K562 (cell line): ENCODE data around the gene KMT2E. TPM values are rescaled to one million over a fixed set of nuclear protein-coding genes. Genes with fewer than 3 reads are reported as not detected.

Source experiments
- ATAC-seq: fragments of 200-7000 bp; cut with Tn5 transposase; 3 replicates; pipeline ENCODE4 v1.9.1; 2020; ENCODE audit warnings: moderate library complexity
- BruUV-seq: library from RNA; stranded (reverse); fragments of 400-500 nt; replicated peaks from 2 replicates; lab custom pipeline; 2021; lab: Mats Ljungman, UMichigan
- CTCF ChIA-PET: fragments of 300-600 bp; formaldehyde crosslinking; extraction: SDS; loops from one replicate; lab custom pipeline; 2021; ENCODE audit warnings: low intra/inter-chr PET ratio; lab: Yijun Ruan, JAX
- POLR2A ChIA-PET: fragments of 300-600, 350-650 bp; sonication (Branson Sonifier 250); formaldehyde crosslinking; extraction: SDS; loops from one replicate; lab custom pipeline; 2021; ENCODE audit warnings: antibody characterized with exemption, inconsistent platforms; lab: Yijun Ruan, JAX
- DNase-seq, 4 experiments: peaks; one replicate each; pipeline versions ENCODE4 v3.0.0 to v3.0.0-alpha.2; 2011 to 2018; ENCODE audit warnings: low spot score in 3 of 4, mixed read lengths in 3 of 4; ENCODE audit errors: extremely low read depth in 1 of 4
- FAIRE-seq: peaks from 2 replicates; lab custom pipeline; 2011; peaks lifted over from hg19 to GRCh38; lab: Jason Lieb, UNC
- H2AFZ ChIP-seq: 2 replicates; pipeline ENCODE4 v1.6.0; 2011; ENCODE audit warnings: low read depth, low read length, control low read depth, inconsistent platforms
- H3K27ac ChIP-seq: fragments of 200-600 bp; 3 replicates; pipeline ENCODE4 v1.8.0; 2011; ENCODE audit warnings: low read depth, mild to moderate bottlenecking, control low read depth, inconsistent platforms, low read length, moderate library complexity, mixed read lengths; ENCODE audit errors: extremely low read depth
- H3K27me3 ChIP-seq, 2 experiments: fragments of 300-600 bp in 1 of 2; 2 replicates in 1 of 2; 3 replicates in 1 of 2; pipeline versions ENCODE4 v1.6.0 to v1.8.0; 2011; ENCODE audit warnings: inconsistent platforms in 2 of 2, low read length in 2 of 2, mild to moderate bottlenecking in 1 of 2, mixed read lengths in 1 of 2, moderate library complexity in 1 of 2; ENCODE audit not compliant: control insufficient read depth in 2 of 2, insufficient read depth in 2 of 2
- H3K36me3 ChIP-seq: fragments of 300-600 bp; 3 replicates; pipeline ENCODE4 v1.8.0; 2011; ENCODE audit warnings: mild to moderate bottlenecking, low read length, inconsistent platforms; ENCODE audit not compliant: control insufficient read depth, insufficient read depth
- H3K4me1 ChIP-seq, 2 experiments: fragments of 200-600 bp in 1 of 2; replicated peaks in 1 of 2; 2 replicates in 1 of 2; 3 replicates in 1 of 2; pipeline versions ENCODE4 v1.5.1 to v1.8.0; 2011; ENCODE audit warnings: inconsistent platforms in 2 of 2, low read length in 2 of 2, mild to moderate bottlenecking in 1 of 2, mixed read lengths in 1 of 2, moderate library complexity in 1 of 2; ENCODE audit not compliant: control insufficient read depth in 2 of 2, insufficient read depth in 2 of 2
- H3K4me2 ChIP-seq: 2 replicates; pipeline ENCODE4 v1.6.1; 2011; ENCODE audit warnings: low read length, control low read depth, inconsistent platforms, mixed read lengths; ENCODE audit not compliant: insufficient read depth
- H3K4me3 ChIP-seq: fragments of 200-600 bp; sonication (generic), shearing (Covaris generic); 2 replicates; pipeline ENCODE4 v1.5.1; 2016; ENCODE audit warnings: control low read depth, inconsistent platforms
- H3K79me2 ChIP-seq: fragments of 200-600 bp; 3 replicates; pipeline ENCODE4 v1.8.0; 2011; ENCODE audit warnings: low read length, inconsistent platforms; ENCODE audit not compliant: control insufficient read depth, insufficient read depth
- H3K9ac ChIP-seq, 2 experiments: 2 replicates each; pipeline versions ENCODE4 v1.6.0 to v1.6.1; 2011; ENCODE audit warnings: low read depth in 2 of 2, low read length in 2 of 2, control low read depth in 1 of 2, inconsistent platforms in 1 of 2, mild to moderate bottlenecking in 1 of 2, mixed read lengths in 1 of 2; ENCODE audit not compliant: insufficient read depth in 1 of 2
- H3K9me1 ChIP-seq: one replicate; pipeline ENCODE4 v1.6.0; 2011; ENCODE audit warnings: inconsistent platforms, mild to moderate bottlenecking, low read length, moderate library complexity; ENCODE audit not compliant: control insufficient read depth, insufficient read depth
- H3K9me3 ChIP-seq: replicated peaks from 2 replicates; pipeline ENCODE4 v1.5.1; 2011; ENCODE audit warnings: low read depth, low read length, inconsistent platforms; ENCODE audit not compliant: control insufficient read depth, insufficient read depth
- H4K20me1 ChIP-seq: replicated peaks from 2 replicates; pipeline ENCODE4 v1.6.1; 2011; ENCODE audit warnings: low read length, inconsistent platforms, mixed read lengths; ENCODE audit not compliant: control insufficient read depth, insufficient read depth
- C11orf30 ChIP-seq: fragments of 450-650 bp; IDR thresholded peaks from 2 replicates; pipeline ENCODE4 v1.6.1; 2016; ENCODE audit warnings: low read depth, mild to moderate bottlenecking
- DPF2 ChIP-seq: fragments of 450-650 bp; IDR thresholded peaks from 2 replicates; pipeline ENCODE4 v1.6.1; 2016
- EGR1 ChIP-seq: fragments of 450-650 bp; conservative IDR thresholded peaks from 2 replicates; pipeline ENCODE4 v1.6.1; 2017; ENCODE audit warnings: mild to moderate bottlenecking
- SMARCA5 ChIP-seq: fragments of 450-650 bp; IDR thresholded peaks from 2 replicates; pipeline ENCODE4 v1.6.1; 2016
- SP1 ChIP-seq: sonication (generic); formaldehyde crosslinking; IDR thresholded peaks from 2 replicates; pipeline ENCODE4 v1.8.1; 2022; ENCODE audit warnings: mild to moderate bottlenecking, missing genetic modification reagents
- YY1 ChIP-seq, 3 experiments: IDR thresholded peaks; 2 replicates each; pipeline ENCODE4 v1.6.1; 2011; ENCODE audit warnings: low read length in 2 of 3, mild to moderate bottlenecking in 2 of 3, moderate library complexity in 2 of 3, borderline replicate concordance in 1 of 3, control low read depth in 1 of 3, low read depth in 1 of 3; ENCODE audit not compliant: insufficient read depth in 3 of 3, insufficient replicate concordance in 2 of 3, control insufficient read depth in 1 of 3, insufficient read length in 1 of 3; ENCODE audit errors: extremely low read depth in 1 of 3
- ZBTB12 ChIP-seq: fragments of 250-450 bp; sonication (Bioruptor Pico); IDR thresholded peaks from 2 replicates; pipeline ENCODE4 v1.4.0; 2020
- ZBTB7A ChIP-seq: IDR thresholded peaks from 2 replicates; pipeline ENCODE4 v1.6.1; 2011; ENCODE audit warnings: low read depth, mild to moderate bottlenecking, low read length, moderate library complexity, borderline replicate concordance; ENCODE audit not compliant: control insufficient read depth
- WGBS: fragments of 100-300 bp; shearing (Covaris generic); methylation state at CpG from one replicate; pipeline ENCODE4 v1.1.6; 2016; ENCODE audit warnings: low coverage, mixed read lengths; ENCODE audit not compliant: insufficient coverage; ENCODE audit errors: missing lambda C conversion rate; 5-methylcytosine and 5-hydroxymethylcytosine counted together
- in situ Hi-C: fragments of 300-500 bp; cut with MboI; formaldehyde crosslinking; loops from 4 replicates; pipeline ENCODE4 v1.15.0; 2018; ENCODE audit warnings: inconsistent platforms, mixed read lengths
- intact Hi-C: fragments of 100-400 bp; cut with micrococcal nuclease; formaldehyde crosslinking; loops from 2 replicates; pipeline ENCODE4 v1.14.2; 2022
- polyA plus RNA-seq, 8 experiments: library from polyadenylated mRNA; depleted of rRNA in 4 of 8; stranded (reverse) in 5 of 8; unstranded in 3 of 8; fragments of >200 nt; fragmentation: Nextera tagmentation in 2 of 8; fragmentation: Illumina TruSeq in 1 of 8; extraction: Ambion mirVana in 2 of 8; extraction: Trizol in 1 of 8; gene quantifications; 2 replicates each; pipeline versions ENCODE4 v1.2.1 to v1.2.3, GENCODE V29; 2011 to 2014; ENCODE audit warnings: inconsistent platforms in 1 of 8, missing spikeins in 1 of 8
- total RNA-seq, 7 experiments: library from RNA; depleted of rRNA in 6 of 7; stranded (reverse); fragments of >200 nt in 6 of 7; fragmentation: Illumina TruSeq in 2 of 7; extraction: Trizol in 2 of 7; gene quantifications; 2 replicates each; pipeline versions ENCODE4 v1.2.1 to v1.2.3, GENCODE V29; 2011 to 2021; ENCODE audit warnings: low replicate concordance in 1 of 7
- TF ChIP-seq, protein P1 (sequence below), 3 experiments: IDR thresholded peaks in 2 of 3; conservative IDR thresholded peaks in 1 of 3; 2 replicates each; pipeline ENCODE4 v1.5.1; 2011 to 2012; ENCODE audit warnings: low read length in 3 of 3, mild to moderate bottlenecking in 3 of 3, control low read depth in 2 of 3, improper control_type of control experiment in 1 of 3, inconsistent platforms in 1 of 3, low read depth in 1 of 3, mixed read lengths in 1 of 3, moderate library complexity in 1 of 3; ENCODE audit not compliant: insufficient read depth in 2 of 3
- TF ChIP-seq, protein P2 (sequence below), 2 experiments: fragments of 450-650 bp in 1 of 2; sonication (generic) in 1 of 2; formaldehyde crosslinking in 1 of 2; IDR thresholded peaks in 1 of 2; conservative IDR thresholded peaks in 1 of 2; 2 replicates each; pipeline versions ENCODE4 v1.6.1 to v1.8.1; 2016 to 2023; ENCODE audit warnings: mild to moderate bottlenecking in 2 of 2, moderate library complexity in 2 of 2, inconsistent platforms in 1 of 2, missing genetic modification reagents in 1 of 2

KMT2E gene
- total and polyA plus RNA-seq, 9 of the 15 experiments (the other 6 are each of a cell fraction or from before 2014, with no cell fraction given) = 8.9 to 55.3 (median 38.1) TPM

DNA sequence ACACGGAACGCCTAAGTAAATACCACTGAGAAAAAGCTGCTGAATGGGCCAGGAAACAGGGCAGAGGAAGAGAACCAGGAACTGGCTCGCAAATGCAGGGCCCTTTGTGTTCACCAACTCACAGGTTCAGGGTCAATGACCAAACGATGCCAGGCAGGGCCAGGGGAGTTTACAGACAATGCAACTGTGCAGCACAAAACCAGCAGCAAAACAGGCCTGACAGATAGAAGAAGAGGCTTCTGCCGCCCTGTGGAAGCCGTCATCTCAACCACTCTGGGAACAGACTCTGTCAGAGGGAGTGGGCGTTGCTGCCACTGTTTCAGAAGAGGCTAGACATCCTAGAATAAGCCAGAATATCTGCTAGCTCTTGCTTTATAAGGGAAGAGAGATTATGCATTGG, 117.9 kb downstream of the KMT2E start:
- no peak overlapping the region for H3K4me2 ChIP-seq
- in situ Hi-C loops = no loop called here
- WGBS = 69% methylated on average over 7 of the region's 7 CpGs
- 0 out of 2 replicates have a peak, but pooled peaks have one; percentile 19 for TF ChIP-seq ZBTB7A
- TF ChIP-seq SMARCA5 = no peak
- TF ChIP-seq YY1 (IDR thresholded peaks at IDR 0.05; ENCODE audit: borderline replicate concordance in 1 of 3, control insufficient read depth in 1 of 3, extremely low read depth in 1 of 3, insufficient read depth in 3 of 3, insufficient read length in 1 of 3, insufficient replicate concordance in 2 of 3, low read depth in 1 of 3, low read length in 2 of 3) = no peak
- no peak for TF ChIP-seq ZBTB12 (CRISPR knock-in tag)
- peak; percentile 60 for TF ChIP-seq EGR1
- no peak for TF ChIP-seq DPF2
- TF ChIP-seq, protein P1, sequence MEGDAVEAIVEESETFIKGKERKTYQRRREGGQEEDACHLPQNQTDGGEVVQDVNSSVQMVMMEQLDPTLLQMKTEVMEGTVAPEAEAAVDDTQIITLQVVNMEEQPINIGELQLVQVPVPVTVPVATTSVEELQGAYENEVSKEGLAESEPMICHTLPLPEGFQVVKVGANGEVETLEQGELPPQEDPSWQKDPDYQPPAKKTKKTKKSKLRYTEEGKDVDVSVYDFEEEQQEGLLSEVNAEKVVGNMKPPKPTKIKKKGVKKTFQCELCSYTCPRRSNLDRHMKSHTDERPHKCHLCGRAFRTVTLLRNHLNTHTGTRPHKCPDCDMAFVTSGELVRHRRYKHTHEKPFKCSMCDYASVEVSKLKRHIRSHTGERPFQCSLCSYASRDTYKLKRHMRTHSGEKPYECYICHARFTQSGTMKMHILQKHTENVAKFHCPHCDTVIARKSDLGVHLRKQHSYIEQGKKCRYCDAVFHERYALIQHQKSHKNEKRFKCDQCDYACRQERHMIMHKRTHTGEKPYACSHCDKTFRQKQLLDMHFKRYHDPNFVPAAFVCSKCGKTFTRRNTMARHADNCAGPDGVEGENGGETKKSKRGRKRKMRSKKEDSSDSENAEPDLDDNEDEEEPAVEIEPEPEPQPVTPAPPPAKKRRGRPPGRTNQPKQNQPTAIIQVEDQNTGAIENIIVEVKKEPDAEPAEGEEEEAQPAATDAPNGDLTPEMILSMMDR (IDR thresholded peaks at IDR 0.05 in 2 of 3, conservative IDR thresholded peaks at IDR 0.05 in 1 of 3; ENCODE audit: insufficient read depth in 2 of 3, low read depth in 1 of 3, low read length in 3 of 3) = 0 out of 6 replicates have a peak, but pooled peaks of 1 of the 3 experiments have one; percentile 1
- 0 out of 2 replicates have a peak, but pooled peaks have one; percentile 25 for TF ChIP-seq SP1 (CRISPR knock-in tag)
- TF ChIP-seq, protein P2, sequence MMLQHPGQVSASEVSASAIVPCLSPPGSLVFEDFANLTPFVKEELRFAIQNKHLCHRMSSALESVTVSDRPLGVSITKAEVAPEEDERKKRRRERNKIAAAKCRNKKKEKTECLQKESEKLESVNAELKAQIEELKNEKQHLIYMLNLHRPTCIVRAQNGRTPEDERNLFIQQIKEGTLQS (IDR thresholded peaks at IDR 0.05) = no peak
- TF ChIP-seq, protein P2 (CRISPR knock-in tag; conservative IDR thresholded peaks at IDR 0.05) = no peak
- no peak for TF ChIP-seq C11orf30
- POLR2A ChIA-PET = interaction anchor here (0.5 to 3.9 kb wide), 5 partner anchors 9 to 648 kb away, joined by 3 to 18 read pairs (median 5); no protein-coding TSS in a partner anchor
- peaks cover 29% of the 10 kb centered on the region; the same call in 2 of the 3 replicates for H3K36me3 ChIP-seq
- intact Hi-C loops = loop anchor here (5.0 to 10.0 kb wide), 2 partner anchors 147 to 210 kb away; no protein-coding TSS in a partner anchor
- peaks cover 13 to 32% of the 10 kb centered on the region in 2 experiments for H3K4me1 ChIP-seq
- BruUV-seq = no TSS peak
- peak; percentile 8; the same call in 2 of the 3 replicates for ATAC-seq
- no peaks in the 10 kb centered on the region for H3K9me1 ChIP-seq
- H3K27ac ChIP-seq = peak overlapping the region; percentile 76
- 0 out of 2 replicates have a peak, but pooled peaks cover 3% of the 10 kb centered on the region for H4K20me1 ChIP-seq
- peak overlapping the region; percentile 87; the same call in 1 of the 2 replicates for H2AFZ ChIP-seq
- FAIRE-seq = peak; percentile 40
- H3K79me2 ChIP-seq = peaks cover 13% of the 10 kb centered on the region; the same call in 1 of the 3 replicates
- no peak overlapping the region for H3K4me3 ChIP-seq
- peaks cover 5% of the 10 kb centered on the region; the same call in 1 of the 2 replicates for H3K9me3 ChIP-seq
- peak in 1 of 4 experiments; percentile 38 for DNase-seq
- H3K27me3 ChIP-seq = no peaks in the 10 kb centered on the region
- CTCF ChIA-PET = no interaction called here
- H3K9ac ChIP-seq = peak overlapping the region; percentile 40 to 44; a peak in 3 of 4 replicates
